CD4-positive, CD25-positive, alpha-beta regulatory T cell (primary cell): ENCODE results near the gene DDB1. TPM values are rescaled to one million over a fixed set of nuclear protein-coding genes. Genes with fewer than 3 reads are reported as not detected.

Source experiments
- ATAC-seq, 2 donors: fragments of 150-1000 bp; cut with Tn5 transposase; one replicate each; pipeline ENCODE4 v1.10.0; 2021; ENCODE audit warnings: low read depth in 2 of 2, moderate number of reproducible peaks in 2 of 2, moderate library complexity in 1 of 2
- DNase-seq, 3 donors: peaks; one replicate each; pipeline versions ENCODE4 v3.0.0 to v3.0.0-alpha.2; 2012 to 2022; ENCODE audit warnings: mixed read lengths in 1 of 3
- H3K27ac ChIP-seq: one replicate; pipeline ENCODE4 v1.7.0; 2013; ENCODE audit warnings: mild to moderate bottlenecking, low read length; ENCODE audit not compliant: insufficient read depth, poor library complexity, severe bottlenecking
- H3K27me3 ChIP-seq: one replicate; pipeline ENCODE4 v1.7.0; 2013; ENCODE audit warnings: low read length; ENCODE audit not compliant: control insufficient read depth, insufficient read depth
- H3K36me3 ChIP-seq: one replicate; pipeline ENCODE4 v1.7.0; 2013; ENCODE audit warnings: mild to moderate bottlenecking, low read length, moderate library complexity; ENCODE audit not compliant: control insufficient read depth, insufficient read depth
- H3K4me1 ChIP-seq: 2 replicates; pipeline ENCODE4 v1.7.0; 2013; ENCODE audit warnings: mild to moderate bottlenecking, low read length; ENCODE audit not compliant: insufficient read depth, control insufficient read depth, poor library complexity, severe bottlenecking
- H3K4me3 ChIP-seq: one replicate; pipeline ENCODE4 v1.7.0; 2013; ENCODE audit warnings: low read depth, mild to moderate bottlenecking, low read length, moderate library complexity
- H3K9me3 ChIP-seq, 2 experiments: 1 replicate in 1 of 2; 2 replicates in 1 of 2; pipeline ENCODE4 v1.7.0; 2013; ENCODE audit warnings: low read length in 2 of 2, mild to moderate bottlenecking in 1 of 2, moderate library complexity in 1 of 2; ENCODE audit not compliant: control insufficient read depth in 2 of 2
- H3K27ac Mint-ChIP-seq, 3 donors: one replicate each; pipeline ENCODE4 v1.8.0; 2020 to 2022; ENCODE audit warnings: mild to moderate bottlenecking in 3 of 3, mixed read lengths in 3 of 3, moderate library complexity in 2 of 3
- H3K27me3 Mint-ChIP-seq: one replicate; pipeline ENCODE4 v1.8.0; 2022; ENCODE audit warnings: mild to moderate bottlenecking, mixed read lengths
- H3K36me3 Mint-ChIP-seq: one replicate; pipeline ENCODE4 v1.8.0; 2020; ENCODE audit warnings: mixed read lengths
- H3K4me1 Mint-ChIP-seq, 4 donors: one replicate each; pipeline ENCODE4 v1.8.0; 2020 to 2022; ENCODE audit warnings: mixed read lengths in 4 of 4, mild to moderate bottlenecking in 1 of 4
- H3K4me3 Mint-ChIP-seq, 4 donors: one replicate each; pipeline ENCODE4 v1.8.0; 2020 to 2022; ENCODE audit warnings: mild to moderate bottlenecking in 4 of 4, mixed read lengths in 4 of 4, moderate library complexity in 3 of 4
- H3K9me3 Mint-ChIP-seq, 7 donors: one replicate each; pipeline ENCODE4 v1.8.0; 2020 to 2022; ENCODE audit warnings: mixed read lengths in 7 of 7, mild to moderate bottlenecking in 3 of 7, moderate library complexity in 2 of 7
- polyA plus RNA-seq, 4 donors: library from polyadenylated mRNA; unstranded; fragments of 300-500 nt; fragmentation: Illumina TruSeq; gene quantifications; one replicate each; pipeline ENCODE4 v1.2.3, GENCODE V29; 2021
- total RNA-seq: library from RNA; stranded (reverse); gene quantifications from one replicate; pipeline ENCODE4 v1.2.3, GENCODE V29; 2022

Gene DDB1
- total RNA-seq (155 TPM), polyA plus RNA-seq (100 to 1,000 TPM; 117 to 158 (median 126) TPM)

GRCh38 chr11:61332797-61333549 lies at the start of gene DDB1, which contains the start of gene TKFC:
Gene DDB1 (minus strand): TSS chr11:61333105. CDS start chr11:61332968, 137 bp downstream.
Gene TKFC (plus strand): TSS chr11:61333228. CDS start chr11:61334729, 1,501 bp downstream.
- Histone ChIP-seq H3K4me1 (peaks cover 32% of the 10 kb centered on the region), H3K4me3 (peak within 1 kb of the TSS; percentile 85), H3K27me3 (no peaks in the 10 kb centered on the region), H3K9me3 (no peaks in the 10 kb centered on the region), H3K36me3 (peaks cover 20% of the 10 kb centered on the region), H3K27ac (peak within 1 kb of the TSS; percentile 87)
- ATAC-seq (peak; percentile 93 to 95), DNase-seq (peak; percentile 96 to 98 (median 98))
- peaks cover 18% of the 10 kb centered on the region for H3K36me3 Mint-ChIP-seq
- H3K27me3 Mint-ChIP-seq, result no peaks in the 10 kb centered on the region
- H3K4me1 Mint-ChIP-seq, result peaks cover 27 to 77% (median 52%) of the 10 kb centered on the region in 4 donors
- H3K9me3 Mint-ChIP-seq, result no peaks in the 10 kb centered on the region
- H3K27ac Mint-ChIP-seq, result peak within 1 kb of the TSS; percentile 97 to 98 (median 98)
- H3K4me3 Mint-ChIP-seq, result peak within 1 kb of the TSS; percentile 89 to 98 (median 96)

GRCh38 chr11:61380884-61381283 lies 48.0 kb upstream of the DDB1 start:
- Mint-ChIP-seq H3K36me3 (peaks cover 9% of the 10 kb centered on the region), H3K27ac (no peak overlapping the region), H3K4me3 (no peak overlapping the region), H3K27me3 (no peaks in the 10 kb centered on the region), H3K9me3 (no peaks in the 10 kb centered on the region), H3K4me1 (peaks cover 0 to 13% (median 7%) of the 10 kb centered on the region in 4 donors)
- Histone ChIP-seq H3K4me1 (no peaks in the 10 kb centered on the region), H3K9me3 (no peaks in the 10 kb centered on the region), H3K27me3 (no peaks in the 10 kb centered on the region), H3K4me3 (no peak overlapping the region), H3K36me3 (no peaks in the 10 kb centered on the region), H3K27ac (no peak overlapping the region)
- DNase-seq (no peak), ATAC-seq (no peak)

GRCh38 chr11:61378713-61379313 lies 45.9 kb upstream of the DDB1 start:
- Mint-ChIP-seq H3K4me3 (no peak overlapping the region), H3K9me3 (no peaks in the 10 kb centered on the region), H3K4me1 (peaks cover 0 to 6% (median 0%) of the 10 kb centered on the region in 4 donors), H3K27me3 (no peaks in the 10 kb centered on the region), H3K36me3 (peaks cover 12% of the 10 kb centered on the region), H3K27ac (no peak overlapping the region)
- Histone ChIP-seq H3K27ac (no peak overlapping the region), H3K4me1 (no peaks in the 10 kb centered on the region), H3K4me3 (no peak overlapping the region), H3K9me3 (no peaks in the 10 kb centered on the region), H3K36me3 (no peaks in the 10 kb centered on the region), H3K27me3 (no peaks in the 10 kb centered on the region)
- ATAC-seq (no peak), DNase-seq (no peak)

- no peak overlapping the region for H3K4me3 ChIP-seq
- no peaks in the 10 kb centered on the region for H3K4me1 ChIP-seq
- Mint-ChIP-seq H3K4me3 (no peak overlapping the region), H3K36me3 (peaks cover 12% of the 10 kb centered on the region), H3K27ac (peak overlapping the region in 1 of 3 donors; percentile 13), H3K27me3 (no peaks in the 10 kb centered on the region), H3K4me1 (peaks cover 0 to 6% (median 0%) of the 10 kb centered on the region in 4 donors), H3K9me3 (no peaks in the 10 kb centered on the region)
- H3K27ac ChIP-seq, result no peak overlapping the region
- no peaks in the 10 kb centered on the region for H3K27me3 ChIP-seq
- ATAC-seq, result no peak
- H3K9me3 ChIP-seq, result no peaks in the 10 kb centered on the region
- no peak for DNase-seq
- no peaks in the 10 kb centered on the region for H3K36me3 ChIP-seq
Measured at GRCh38 chr11:61377461-61378160, 44.7 kb upstream of the DDB1 start.

- no peaks in the 10 kb centered on the region for H3K27me3 Mint-ChIP-seq
- Histone ChIP-seq H3K27me3 (no peaks in the 10 kb centered on the region), H3K36me3 (peaks cover under 1% of the 10 kb centered on the region), H3K4me3 (no peak overlapping the region), H3K27ac (no peak overlapping the region), H3K9me3 (no peaks in the 10 kb centered on the region), H3K4me1 (no peaks in the 10 kb centered on the region)
- H3K36me3 Mint-ChIP-seq, result peaks cover 12% of the 10 kb centered on the region
- H3K27ac Mint-ChIP-seq, result no peak overlapping the region
- H3K4me1 Mint-ChIP-seq, result peaks cover 0 to 6% (median 3%) of the 10 kb centered on the region in 4 donors
- ATAC-seq (no peak), DNase-seq (no peak)
- no peaks in the 10 kb centered on the region for H3K9me3 Mint-ChIP-seq
- H3K4me3 Mint-ChIP-seq, result no peak overlapping the region
Measured at GRCh38 chr11:61375761-61376108, 42.8 kb upstream of the DDB1 start.

GRCh38 chr11:61372659-61373420 lies 39.9 kb upstream of the DDB1 start:
- H3K27ac Mint-ChIP-seq, result no peak overlapping the region

GRCh38 chr11:61370349-61371005 lies 37.6 kb upstream of the DDB1 start:
- Histone ChIP-seq H3K27me3 (no peaks in the 10 kb centered on the region), H3K27ac (no peak overlapping the region), H3K36me3 (peaks cover 48% of the 10 kb centered on the region), H3K9me3 (no peaks in the 10 kb centered on the region), H3K4me1 (no peaks in the 10 kb centered on the region), H3K4me3 (no peak overlapping the region)
- Mint-ChIP-seq H3K4me1 (peaks cover 0 to 5% (median under 1%) of the 10 kb centered on the region in 4 donors), H3K27ac (no peak overlapping the region), H3K36me3 (peaks cover 27% of the 10 kb centered on the region), H3K4me3 (no peak overlapping the region), H3K27me3 (no peaks in the 10 kb centered on the region), H3K9me3 (no peaks in the 10 kb centered on the region)
- ATAC-seq (no peak), DNase-seq (no peak)

More at GRCh38 chr11:61372659-61373420, 39.9 kb upstream of the DDB1 start:
- H3K4me1 Mint-ChIP-seq, result peaks cover 0 to 5% (median under 1%) of the 10 kb centered on the region in 4 donors
- DNase-seq (no peak), ATAC-seq (no peak)
- H3K27me3 ChIP-seq, result no peaks in the 10 kb centered on the region
- no peak overlapping the region for H3K4me3 ChIP-seq
- no peaks in the 10 kb centered on the region for H3K27me3 Mint-ChIP-seq
- H3K27ac ChIP-seq, result no peak overlapping the region
- H3K36me3 ChIP-seq, result peaks cover 27% of the 10 kb centered on the region
- no peaks in the 10 kb centered on the region for H3K9me3 ChIP-seq
- no peaks in the 10 kb centered on the region for H3K9me3 Mint-ChIP-seq
- H3K4me3 Mint-ChIP-seq, result no peak overlapping the region
- peaks cover 32% of the 10 kb centered on the region for H3K36me3 Mint-ChIP-seq
- no peaks in the 10 kb centered on the region for H3K4me1 ChIP-seq
